ENCODE results near the gene RPS17.

The RPS17 gene

DNA sequence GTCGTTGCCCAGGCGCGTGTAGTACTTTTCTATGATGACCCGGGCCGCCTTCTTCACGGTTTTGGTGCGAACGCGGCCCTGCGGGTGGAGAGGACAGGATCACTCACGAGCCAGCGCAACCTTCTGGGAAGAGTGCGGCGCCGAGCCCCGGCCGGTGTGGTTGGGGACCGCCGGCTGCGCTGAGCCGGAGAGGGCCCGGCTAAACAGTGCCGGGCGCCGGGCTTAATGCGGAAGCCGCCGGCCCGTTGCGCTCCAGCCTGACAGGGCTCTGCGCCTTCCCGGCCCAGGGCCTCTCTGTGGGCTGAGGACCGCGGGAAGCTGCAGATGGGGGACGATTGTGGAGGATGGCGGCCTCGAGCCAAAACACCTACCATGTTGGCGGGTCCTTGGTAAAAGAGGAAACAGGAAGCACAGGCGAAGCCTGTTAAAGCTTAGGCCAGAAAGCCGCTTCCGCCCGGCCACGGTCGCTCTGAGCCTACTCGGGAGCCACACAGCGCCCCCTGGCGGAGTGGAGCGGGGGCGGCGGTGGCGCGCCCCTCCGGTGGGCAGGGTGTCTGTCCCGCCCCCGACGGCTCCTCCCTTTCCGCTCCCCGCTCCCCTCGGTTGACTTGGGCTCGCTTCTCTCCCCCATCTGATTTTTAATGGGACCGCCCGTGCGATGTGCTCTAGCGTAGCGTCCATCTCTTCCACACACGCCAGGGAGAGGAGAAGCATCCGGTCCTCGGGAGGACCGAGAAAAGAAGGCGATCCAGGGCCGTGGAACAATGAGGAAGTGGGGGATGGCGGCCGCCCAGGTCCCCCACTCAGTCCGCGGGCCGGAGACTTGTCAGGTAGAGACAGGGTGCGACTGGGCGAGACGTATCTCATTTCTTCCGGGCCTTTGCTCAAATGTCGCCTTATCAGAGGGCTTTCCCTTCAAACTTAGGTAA, at the start of gene RPS17:
Gene RPS17, minus strand, starts transcription at position 403 of the 929 bp plus-strand sequence. Its CDS starts 29 bp downstream, at position 374.
- peak within 1 kb of the TSS; percentile 99 for H3K4me3 ChIP-seq (ENCODE audit: low read depth, low read length)

DNA sequence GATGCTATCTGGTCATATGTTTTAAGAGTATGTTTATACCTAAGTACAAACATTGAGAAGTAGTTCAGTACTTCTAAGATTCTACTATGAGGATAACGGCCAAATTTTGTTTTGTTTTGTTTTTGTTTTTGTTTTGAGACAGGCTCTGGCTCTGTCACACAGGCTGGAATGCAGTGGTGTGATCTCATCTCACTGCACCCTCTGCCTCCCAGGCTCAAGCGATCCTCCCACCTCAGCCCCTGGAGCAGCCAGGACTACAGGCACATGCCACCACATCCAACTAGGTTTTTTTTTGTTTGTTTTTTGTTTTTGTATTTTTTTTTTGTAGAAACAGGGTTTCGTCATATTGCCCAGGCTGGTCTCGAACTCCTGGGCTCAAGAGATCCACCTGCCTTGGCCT, 47.5 kb upstream of the RPS17 start:
- no peak overlapping the region for H3K4me3 ChIP-seq (ENCODE audit: low read depth, low read length)

DNA sequence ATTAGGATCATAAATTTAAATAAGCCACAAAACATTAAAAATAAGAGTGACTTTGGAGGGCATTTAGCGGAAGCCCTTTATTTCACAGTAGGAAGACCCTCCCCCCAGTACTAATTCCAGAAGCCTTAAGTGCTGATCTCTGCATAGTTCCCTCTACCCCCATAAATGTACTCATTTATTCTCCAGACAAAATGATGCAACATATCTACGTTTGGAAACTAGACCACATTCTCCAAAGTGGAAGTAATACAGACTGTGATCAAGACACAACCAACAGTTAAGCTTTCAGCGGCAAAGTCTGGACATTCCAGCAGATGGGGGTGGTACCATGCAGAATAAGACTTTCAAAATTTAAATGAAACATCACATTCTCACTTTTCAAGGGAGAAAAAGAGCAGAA, 44.8 kb upstream of the RPS17 start:
- H3K4me3 ChIP-seq (ENCODE audit: low read depth, low read length) = no peak overlapping the region

DNA sequence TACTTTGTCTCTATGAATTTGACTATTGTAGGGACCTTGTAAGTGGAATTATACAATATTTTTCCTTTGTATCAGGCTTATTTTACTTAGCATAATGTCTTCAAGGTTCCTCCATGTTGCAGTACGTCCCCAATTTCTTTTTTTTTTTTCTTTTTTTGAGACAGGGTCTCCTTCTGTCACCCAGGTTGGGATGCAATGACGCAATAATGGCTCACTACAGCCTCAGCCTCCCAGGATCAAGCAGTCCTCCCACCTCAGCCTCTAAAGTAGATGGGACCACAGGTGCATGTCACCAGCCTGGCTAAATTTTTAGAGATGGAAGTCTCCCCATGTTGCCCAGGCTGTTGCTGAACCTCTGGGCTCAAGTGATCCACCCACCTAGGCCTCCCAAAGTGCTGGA, 40.5 kb upstream of the RPS17 start:
- H3K4me3 ChIP-seq (ENCODE audit: low read depth, low read length) = no peak overlapping the region

DNA sequence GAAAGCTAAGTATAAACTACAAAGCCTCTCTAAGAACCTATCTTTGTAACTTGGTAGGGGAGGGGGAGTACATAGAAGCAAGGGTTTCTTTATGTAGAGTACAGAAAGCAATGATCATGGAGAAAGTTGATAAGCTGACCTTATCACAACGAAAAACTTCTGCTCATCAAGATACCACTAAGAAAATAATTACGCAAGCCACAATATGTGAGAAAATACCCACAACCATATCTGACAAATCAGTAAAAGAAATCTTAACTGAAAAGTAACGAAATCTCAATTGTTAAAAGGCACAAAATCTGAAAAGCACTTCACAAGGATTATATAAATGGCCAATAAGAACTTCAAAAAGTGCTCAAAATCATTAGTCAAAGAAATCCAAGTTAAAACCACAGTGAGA, 35.1 kb upstream of the RPS17 start:
- no peak overlapping the region for H3K4me3 ChIP-seq (ENCODE audit: low read depth, low read length)

DNA sequence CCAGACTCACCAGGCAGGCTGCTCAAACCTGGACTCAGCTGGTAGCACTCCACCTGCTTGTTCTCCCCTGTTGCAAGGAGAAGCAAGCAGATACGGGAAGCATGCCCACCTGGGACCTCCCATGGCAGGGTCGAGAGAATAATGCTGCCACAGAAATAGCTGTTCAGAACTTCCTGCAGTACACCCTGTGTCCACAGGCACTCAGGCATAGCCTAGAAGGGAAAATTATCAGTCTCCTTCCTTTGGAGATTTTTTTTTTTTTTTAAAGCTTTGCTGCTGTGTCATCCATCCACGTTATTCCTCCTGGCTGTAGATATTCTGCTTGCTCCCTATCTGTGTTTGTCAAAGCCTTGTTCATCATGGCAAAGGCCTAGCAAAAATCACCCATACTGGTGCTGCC, 32.7 kb upstream of the RPS17 start:
- H3K4me3 ChIP-seq (ENCODE audit: low read depth, low read length) = no peak overlapping the region

DNA sequence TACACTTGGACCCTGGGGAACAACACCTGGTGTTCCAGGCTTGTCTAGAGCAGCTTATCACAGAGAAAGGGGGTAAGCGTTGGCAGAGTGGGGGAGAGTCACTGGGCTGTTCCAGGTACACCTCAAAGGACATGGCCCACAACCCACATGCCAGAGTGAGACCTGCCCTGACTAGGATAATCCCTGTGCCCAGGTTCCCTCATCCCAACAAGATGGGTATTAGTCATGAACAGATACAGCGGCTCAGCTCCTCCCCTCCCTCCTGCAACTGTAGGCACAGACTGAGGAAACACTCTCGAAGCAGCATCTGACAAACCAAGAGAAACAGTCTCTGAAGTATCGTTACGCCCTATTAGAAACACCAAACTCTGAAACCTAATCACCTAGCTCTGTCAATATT, 32.1 kb upstream of the RPS17 start:
- H3K4me3 ChIP-seq (ENCODE audit: low read depth, low read length) = no peak overlapping the region

DNA sequence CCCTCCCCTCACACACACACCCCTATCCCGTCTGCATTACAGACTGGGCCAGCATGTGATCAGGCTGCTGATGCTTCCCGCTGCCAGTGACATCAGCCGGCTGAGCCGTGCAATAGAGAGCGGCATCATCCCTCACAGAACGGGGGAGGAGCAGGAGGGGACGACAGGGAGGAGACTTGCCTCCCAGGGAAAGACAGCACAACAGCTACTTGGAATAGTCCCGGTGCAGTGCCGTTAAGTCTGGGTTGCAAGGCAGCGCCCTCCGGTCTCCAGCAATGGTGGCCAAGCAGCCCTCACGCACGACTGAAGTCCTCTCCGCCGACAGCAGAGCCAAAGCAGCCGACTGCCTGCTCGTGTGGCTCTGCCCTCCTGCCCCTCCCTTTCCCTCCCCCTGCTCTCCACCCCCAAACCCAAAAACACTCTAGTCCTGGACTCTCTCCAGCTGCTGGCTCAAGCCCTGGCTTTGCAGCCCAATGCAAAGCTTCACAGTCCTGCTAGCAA, 31.5 kb upstream of the RPS17 start:
- H3K4me3 ChIP-seq (ENCODE audit: low read depth, low read length) = no peak overlapping the region

DNA sequence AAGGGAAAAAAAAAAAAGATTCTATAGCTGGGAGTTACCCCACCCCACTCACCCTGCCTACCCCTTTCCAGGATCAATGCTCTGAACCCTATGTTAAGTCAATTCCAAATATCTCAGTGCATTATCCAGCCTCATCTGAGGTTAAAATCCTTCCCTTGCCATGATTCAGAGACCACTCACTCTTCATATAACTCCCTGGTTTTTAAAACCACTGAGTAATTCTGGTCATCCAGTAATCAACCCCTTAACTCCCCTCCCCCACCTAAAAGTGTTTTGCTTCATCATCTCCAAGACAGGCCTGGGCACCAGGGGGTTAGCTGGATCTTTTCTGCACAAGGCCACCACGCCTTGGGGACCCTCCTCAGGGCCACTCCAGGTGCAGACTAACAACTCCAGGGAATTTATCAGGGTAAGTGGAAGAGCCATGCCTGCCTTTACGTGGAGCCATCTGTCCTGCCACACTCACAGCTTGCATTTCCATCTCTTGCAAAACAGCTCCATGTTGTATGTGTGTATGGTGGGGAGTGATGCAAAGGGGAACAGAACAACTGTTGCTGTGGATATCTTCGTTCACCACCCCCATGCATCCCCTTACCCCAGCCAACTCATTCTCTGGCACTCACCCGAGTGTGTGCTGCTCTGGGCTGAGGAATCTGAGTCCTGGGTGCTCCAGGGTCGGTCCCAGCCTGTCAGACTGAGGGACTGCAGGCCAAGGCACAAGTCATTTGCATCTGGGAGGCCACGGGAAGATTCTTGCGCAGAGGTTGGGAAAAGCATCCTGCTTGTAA, 30.7 kb upstream of the RPS17 start:
- no peak overlapping the region for H3K4me3 ChIP-seq (ENCODE audit: low read depth, low read length)

DNA sequence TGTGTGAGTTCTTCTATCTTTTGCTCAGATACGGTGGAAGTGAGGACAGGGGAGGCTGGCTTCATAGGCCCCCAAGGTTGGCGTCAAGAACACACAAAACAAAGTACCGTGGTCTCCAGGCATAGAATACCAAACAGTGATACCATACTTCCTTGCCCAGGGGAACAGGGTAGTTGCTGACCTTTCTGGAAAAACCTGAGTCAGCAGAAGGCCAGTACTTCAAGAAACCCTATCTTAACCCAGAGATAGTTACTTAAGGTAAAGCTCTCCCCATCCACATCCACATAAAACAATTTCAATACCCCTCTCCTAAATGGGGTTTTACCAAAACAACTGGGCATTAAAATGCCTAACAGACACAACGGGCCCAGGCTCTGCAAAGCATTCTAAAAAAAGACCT, 29.6 kb upstream of the RPS17 start:
- H3K4me3 ChIP-seq (ENCODE audit: low read depth, low read length) = no peak overlapping the region

DNA sequence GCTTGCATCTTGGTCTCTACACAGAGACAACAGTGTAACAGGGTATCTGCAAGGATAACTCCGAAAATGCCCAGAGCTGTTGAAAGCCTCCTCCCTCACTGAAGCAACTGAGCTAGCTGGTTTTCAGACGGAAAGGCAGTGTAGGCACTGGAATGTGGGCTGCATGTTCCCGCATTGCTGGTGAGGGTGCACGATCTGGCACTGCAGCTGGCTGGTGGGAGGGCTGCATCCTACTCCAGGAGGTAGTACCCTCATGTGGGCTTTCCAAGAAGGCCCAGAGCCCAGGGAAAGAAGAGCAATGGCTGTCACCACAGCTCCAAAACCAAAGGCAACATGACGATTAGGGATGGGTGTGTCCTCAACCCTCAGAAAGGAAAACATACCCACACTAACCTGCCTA, 28.7 kb upstream of the RPS17 start:
- no peak overlapping the region for H3K4me3 ChIP-seq (ENCODE audit: low read depth, low read length)

DNA sequence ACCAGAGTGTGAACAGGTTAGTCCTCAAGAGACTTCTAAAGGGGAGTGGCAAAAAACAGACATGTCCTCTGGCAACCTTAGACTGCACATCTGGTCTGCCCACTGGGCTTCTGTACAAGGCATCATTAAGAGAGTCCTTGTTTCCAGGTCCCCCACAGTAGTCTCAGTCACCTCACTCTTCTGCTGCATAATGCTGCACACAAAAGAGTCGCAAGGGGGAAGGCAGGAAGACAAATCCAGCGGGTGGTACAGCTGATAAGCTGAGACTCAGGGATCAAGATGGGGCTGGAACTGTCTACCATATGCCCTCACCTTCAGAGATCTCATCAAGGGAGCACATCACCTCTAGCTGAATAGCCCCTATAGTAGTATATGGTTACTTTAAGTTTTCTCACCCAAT, 27.4 kb upstream of the RPS17 start:
- H3K4me3 ChIP-seq (ENCODE audit: low read depth, low read length) = no peak overlapping the region

DNA sequence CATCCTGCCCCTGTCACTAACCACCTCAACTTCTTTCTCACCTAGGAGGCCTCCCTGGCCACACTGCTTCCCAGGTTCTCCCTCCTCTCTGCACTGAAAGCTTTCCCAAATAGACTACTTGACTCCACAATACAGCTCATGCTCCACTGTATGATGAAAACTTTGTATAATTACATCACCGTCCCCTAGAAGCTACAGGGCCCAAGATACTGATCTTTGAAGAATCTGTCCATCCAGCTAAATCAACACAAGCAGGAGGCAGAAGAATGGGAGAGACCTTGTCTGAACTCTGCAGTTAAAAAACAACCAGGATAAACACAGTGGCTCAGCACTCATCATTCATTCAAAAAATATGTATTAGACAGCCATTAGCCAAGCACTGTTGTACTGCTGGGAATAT, 26.4 kb upstream of the RPS17 start:
- H3K4me3 ChIP-seq (ENCODE audit: low read depth, low read length) = no peak overlapping the region

DNA sequence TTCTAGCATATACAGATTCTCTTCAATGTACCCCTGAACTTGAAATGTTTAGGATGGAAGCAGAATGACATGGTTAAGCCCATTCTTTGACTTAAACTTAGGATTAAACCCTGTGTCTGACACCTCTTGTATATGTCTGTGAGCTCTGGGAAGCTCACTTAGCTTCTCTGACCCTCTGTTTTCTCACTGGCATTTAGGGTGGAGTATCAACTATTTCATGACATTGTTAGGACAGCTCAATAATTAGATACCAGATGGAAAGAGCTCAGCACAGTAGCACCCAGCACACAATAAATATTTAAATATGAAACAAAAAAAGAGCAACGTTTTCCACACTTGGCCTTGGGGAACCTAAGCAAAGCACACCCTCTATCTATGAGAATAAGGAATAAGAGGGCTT, 18.2 kb upstream of the RPS17 start:
- no peak overlapping the region for H3K4me3 ChIP-seq (ENCODE audit: low read depth, low read length)

DNA sequence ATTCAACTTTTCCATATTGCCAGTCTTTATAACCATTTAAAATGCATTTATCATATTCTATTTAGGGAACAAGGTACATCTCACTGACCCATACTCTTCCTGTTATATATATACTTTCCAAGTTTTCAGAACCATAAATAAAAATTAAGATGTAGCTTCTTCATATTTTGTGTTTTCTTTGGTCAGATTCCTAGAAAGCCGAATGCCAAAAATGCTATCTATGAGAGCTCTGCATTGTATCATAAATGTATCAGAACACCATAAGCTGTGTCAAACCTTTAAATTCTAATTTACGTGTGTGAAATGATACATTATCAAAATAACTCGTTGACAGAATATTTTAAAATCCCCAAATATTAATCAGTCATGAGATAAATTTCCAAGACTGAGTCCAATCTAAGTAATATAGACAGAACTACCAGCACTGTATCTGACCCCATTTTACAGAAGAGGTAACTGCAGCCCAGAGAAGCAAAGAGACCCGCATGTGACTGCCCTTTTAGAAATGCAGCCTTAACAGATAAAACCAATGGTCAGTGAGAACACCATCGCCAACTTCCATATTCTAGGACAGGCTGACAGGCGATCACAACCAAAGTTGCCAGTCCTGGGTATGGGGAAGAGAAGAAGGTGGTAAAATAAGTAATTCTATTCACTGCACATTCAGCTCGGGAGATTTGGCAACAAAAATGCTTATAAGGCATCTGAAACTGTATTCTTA, 16.2 kb upstream of the RPS17 start:
- no peak overlapping the region for H3K4me3 ChIP-seq (ENCODE audit: low read depth, low read length)

DNA sequence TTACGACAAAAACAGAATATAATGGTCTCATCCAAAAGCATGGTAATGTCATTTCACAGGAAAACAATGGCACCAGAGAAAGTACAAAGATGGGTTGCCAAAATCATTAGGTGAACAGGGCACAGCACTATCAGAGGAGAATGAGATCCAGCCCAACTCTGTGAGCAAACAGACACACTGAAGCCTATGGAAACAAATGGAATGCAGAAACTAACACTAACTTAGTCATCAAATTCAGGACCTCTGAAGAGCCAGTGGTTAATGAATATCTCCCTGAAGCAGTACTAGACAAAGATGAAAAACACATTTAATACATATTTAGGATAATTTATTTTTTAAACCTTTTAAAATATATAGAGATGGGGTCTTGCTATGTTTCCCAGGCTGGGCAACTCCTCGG, 14.6 kb upstream of the RPS17 start:
- no peak overlapping the region for H3K4me3 ChIP-seq (ENCODE audit: low read depth, low read length)

DNA sequence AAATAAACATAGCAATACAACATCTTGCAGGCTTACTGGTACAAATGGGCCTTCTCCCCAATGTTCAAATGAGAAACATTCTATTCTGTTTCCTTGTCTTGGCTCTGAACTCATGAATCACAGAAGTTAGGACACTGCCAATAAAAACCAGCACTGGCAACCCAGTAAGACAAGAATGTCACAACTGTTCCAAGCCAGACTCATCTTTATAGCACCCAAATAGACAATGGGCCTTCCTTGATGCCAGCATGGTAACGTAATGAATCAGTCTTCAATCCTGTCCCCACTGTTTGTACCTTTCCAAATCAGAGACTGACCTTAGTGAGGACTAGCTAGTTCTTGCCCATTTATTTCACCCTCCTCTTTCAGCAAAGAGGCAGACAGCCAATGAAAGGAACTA, 14.1 kb upstream of the RPS17 start:
- no peak overlapping the region for H3K4me3 ChIP-seq (ENCODE audit: low read depth, low read length)

DNA sequence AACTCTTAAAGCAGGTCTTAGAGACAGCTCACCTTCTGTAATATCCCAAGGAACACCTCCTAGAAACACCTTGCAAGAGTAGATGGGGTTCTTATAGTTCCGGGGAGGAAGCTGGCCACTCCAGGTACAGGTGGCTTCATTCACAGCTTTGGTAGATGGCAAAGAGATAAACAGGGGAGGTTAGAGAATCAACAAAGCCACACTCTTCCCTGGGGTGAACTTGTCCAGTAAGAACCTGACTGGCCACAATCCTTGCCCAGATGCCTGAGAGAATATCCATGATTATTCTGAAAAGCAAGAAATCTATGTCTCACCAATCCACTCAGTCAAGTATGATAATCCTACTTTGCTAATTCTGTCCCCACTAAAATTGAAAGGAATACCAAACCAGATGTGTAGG, 13.6 kb upstream of the RPS17 start:
- no peak overlapping the region for H3K4me3 ChIP-seq (ENCODE audit: low read depth, low read length)

DNA sequence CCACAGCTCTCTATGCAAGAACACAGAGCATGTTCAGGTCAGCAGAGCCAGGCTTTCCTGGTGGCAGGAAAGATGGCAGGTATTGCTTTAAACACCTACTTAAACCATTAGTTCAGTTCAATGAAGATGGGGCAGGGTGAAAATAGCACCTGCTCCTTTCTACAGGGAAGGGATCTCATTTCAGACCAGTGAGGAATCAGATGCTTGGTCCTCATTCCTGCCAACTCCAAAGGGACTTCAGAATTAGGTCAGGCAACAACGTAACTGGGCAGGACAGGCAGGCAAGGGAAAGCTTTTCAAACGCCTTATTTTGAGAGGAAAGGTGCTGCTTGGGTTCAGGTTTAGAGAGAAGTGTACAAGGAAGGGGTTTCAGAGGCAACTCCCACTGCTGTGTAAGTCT, 12.6 kb upstream of the RPS17 start:
- no peak overlapping the region for H3K4me3 ChIP-seq (ENCODE audit: low read depth, low read length)

DNA sequence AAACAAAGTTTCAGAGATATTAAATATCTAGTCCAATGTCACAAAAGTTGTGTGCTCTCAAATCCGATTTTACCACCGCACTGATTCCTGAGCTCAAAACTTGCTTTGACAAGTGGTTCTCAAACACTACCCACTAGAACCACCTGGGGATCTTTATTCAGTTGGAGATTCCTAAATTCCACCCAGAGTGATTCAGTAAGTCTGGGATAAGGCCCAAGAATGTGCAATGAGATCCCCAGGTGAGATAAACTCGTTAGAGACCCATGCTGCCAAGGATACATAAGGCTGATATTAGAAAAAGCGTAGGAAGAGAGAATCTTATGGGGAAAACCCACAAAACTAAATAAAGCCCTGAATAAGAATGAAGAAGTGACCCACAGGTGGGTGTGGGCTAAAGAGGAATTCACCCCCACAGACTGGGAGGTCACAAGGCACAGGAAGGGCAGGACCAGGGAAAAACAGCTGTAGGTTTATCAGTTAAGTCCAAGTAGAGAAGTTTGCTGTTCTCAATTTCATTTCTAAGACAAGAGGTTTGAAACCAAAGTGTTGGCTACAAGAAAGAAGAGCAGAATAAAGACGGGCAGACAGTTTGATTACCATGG, 11.5 kb upstream of the RPS17 start:
- no peak overlapping the region for H3K4me3 ChIP-seq (ENCODE audit: low read depth, low read length)

DNA sequence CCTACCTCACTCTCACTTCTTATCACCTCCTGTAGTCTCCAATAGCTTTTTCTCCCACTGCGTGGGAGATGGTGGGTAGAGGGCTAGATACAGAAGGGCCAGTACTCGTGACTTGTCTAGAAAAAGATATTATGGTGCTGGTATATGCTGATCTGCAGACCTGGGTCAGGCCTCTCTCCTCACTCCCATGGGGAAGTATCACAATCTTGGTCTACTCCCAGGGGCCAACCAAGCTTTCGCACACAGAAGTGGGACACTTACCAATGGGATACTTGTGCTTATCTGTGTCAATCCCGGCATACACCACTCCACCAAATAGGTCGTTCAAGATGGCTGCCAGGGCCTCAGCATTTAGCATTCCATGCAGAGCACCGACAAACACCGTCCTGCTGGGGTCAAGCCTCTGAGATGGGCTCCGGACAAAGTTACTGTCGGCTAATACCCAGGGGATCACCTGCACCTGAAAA, 9.0 kb upstream of the RPS17 start:
- no peak overlapping the region for H3K4me3 ChIP-seq (ENCODE audit: low read depth, low read length)

Data from iPS-11a (cell line).